Endodermal cell (in vitro differentiated cells): ENCODE measurements around the gene DNAH1. TPM values are rescaled to one million over a fixed set of nuclear protein-coding genes. Genes with fewer than 3 reads are reported as not detected.

Source experiments
- DNase-seq: peaks from one replicate; pipeline ENCODE4 v3.0.0-alpha.2; 2017
- H3K27ac ChIP-seq: 2 replicates; pipeline ENCODE4 v1.5.1; 2013; ENCODE audit warnings: mild to moderate bottlenecking, low read depth, low read length, moderate library complexity
- H3K27me3 ChIP-seq: 2 replicates; pipeline ENCODE4 v1.6.1; 2013; ENCODE audit warnings: mild to moderate bottlenecking, low read length, moderate library complexity; ENCODE audit not compliant: insufficient read depth, control insufficient read depth, poor library complexity, severe bottlenecking
- H3K36me3 ChIP-seq: 2 replicates; pipeline ENCODE4 v1.7.0; 2013; ENCODE audit warnings: mild to moderate bottlenecking, low read length, moderate library complexity; ENCODE audit not compliant: control insufficient read depth, insufficient read depth
- H3K4me1 ChIP-seq: one replicate; pipeline ENCODE4 v1.7.0; 2013; ENCODE audit warnings: low read length; ENCODE audit not compliant: control insufficient read depth, insufficient read depth
- H3K4me3 ChIP-seq: 2 replicates; pipeline ENCODE4 v1.5.1; 2013; ENCODE audit warnings: mild to moderate bottlenecking, low read length, moderate library complexity
- H3K9ac ChIP-seq: 2 replicates; pipeline ENCODE4 v1.6.1; 2013; ENCODE audit warnings: mild to moderate bottlenecking, low read length, moderate library complexity; ENCODE audit not compliant: poor library complexity, severe bottlenecking; ENCODE audit errors: extremely low read depth
- H3K9me3 ChIP-seq: 2 replicates; pipeline ENCODE4 v1.6.1; 2013; ENCODE audit warnings: mild to moderate bottlenecking, low read length, moderate library complexity; ENCODE audit not compliant: control insufficient read depth
- H3K27ac Mint-ChIP-seq: 2 replicates; pipeline ENCODE4 v1.8.0; 2020; ENCODE audit warnings: mixed read lengths
- H3K27me3 Mint-ChIP-seq: 2 replicates; pipeline ENCODE4 v1.8.0; 2021; ENCODE audit warnings: mild to moderate bottlenecking, mixed read lengths; ENCODE audit not compliant: insufficient read depth
- H3K36me3 Mint-ChIP-seq: 2 replicates; pipeline ENCODE4 v1.8.0; 2020; ENCODE audit warnings: low read depth, mixed read lengths
- H3K4me1 Mint-ChIP-seq: 2 replicates; pipeline ENCODE4 v1.8.0; 2020; ENCODE audit warnings: mixed read lengths
- H3K4me3 Mint-ChIP-seq: 2 replicates; pipeline ENCODE4 v1.8.0; 2020; ENCODE audit warnings: mild to moderate bottlenecking, moderate library complexity, mixed read lengths
- H3K9me3 Mint-ChIP-seq: 2 replicates; pipeline ENCODE4 v1.8.0; 2020; ENCODE audit warnings: mild to moderate bottlenecking, mixed read lengths
- CTCF ChIP-seq: fragments of 200-600 bp; sonication (generic); conservative IDR thresholded peaks from 2 replicates; pipeline ENCODE4 v1.5.0; 2021; ENCODE audit warnings: antibody characterized with exemption, mild to moderate bottlenecking
- WGBS, 2 experiments: methylation state at CpG; one replicate each; pipeline versions ENCODE4 v1.1.5 to v1.1.7; 2013; ENCODE audit warnings: missing lambda C conversion rate in 2 of 2, mixed read lengths in 1 of 2; ENCODE audit not compliant: insufficient coverage in 1 of 2, insufficient read length in 1 of 2; 5-methylcytosine and 5-hydroxymethylcytosine counted together
- total RNA-seq, 2 donors: library from RNA; stranded (reverse); fragmentation: NEBNext Ultra II Directional in 1 of 2; extraction: Animal tissue kit (Norgen Biotek cat#: 25700) in 1 of 2; gene quantifications; 2 replicates in 1 of 2; 3 replicates in 1 of 2; pipeline ENCODE4 v1.2.1, GENCODE V29; 2021

The DNAH1 gene
- total RNA-seq, 2 donors from 2014 or later = 4.9 to 5.5 TPM

DNA sequence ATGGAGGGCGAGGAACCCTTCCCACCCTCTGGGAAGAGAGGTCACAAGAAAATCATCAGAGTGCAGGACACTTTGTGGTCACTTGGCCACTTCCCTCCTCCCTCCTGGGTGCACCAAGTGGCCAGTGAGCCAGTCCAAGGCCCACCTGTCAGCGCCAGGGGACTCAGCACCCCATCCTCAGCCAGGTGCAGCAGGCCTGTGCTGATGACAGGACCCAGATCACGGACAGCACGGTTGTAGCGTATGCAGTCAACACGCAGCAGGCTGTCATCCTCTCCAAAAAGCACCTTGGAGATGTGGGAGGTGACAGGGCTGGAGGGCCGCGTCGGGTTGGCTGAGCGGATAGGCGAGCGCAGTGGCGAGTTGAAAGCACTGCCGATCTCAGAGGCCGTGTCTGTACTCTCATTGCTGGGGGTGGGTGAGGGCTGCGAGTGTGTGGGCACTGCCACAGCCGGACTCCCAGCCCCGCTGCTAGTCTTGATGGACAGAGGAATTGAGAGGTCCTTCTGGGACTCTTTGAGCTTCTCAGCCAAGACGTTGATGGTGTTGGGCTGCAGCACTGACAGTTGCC lies 87.2 kb downstream of the DNAH1 start:
- no peak overlapping the region for H3K27ac ChIP-seq
- H3K4me3 ChIP-seq = no peak overlapping the region
- Mint-ChIP-seq H3K36me3 (peaks cover 59% of the 10 kb centered on the region), H3K4me1 (peaks cover 8% of the 10 kb centered on the region), H3K9me3 (no peaks in the 10 kb centered on the region), H3K4me3 (no peak overlapping the region), H3K27me3 (no peaks in the 10 kb centered on the region), H3K27ac (no peak overlapping the region)
- H3K4me1 ChIP-seq = no peaks in the 10 kb centered on the region
- H3K9ac ChIP-seq = no peak overlapping the region
- TF ChIP-seq CTCF = no peak
- H3K9me3 ChIP-seq = no peaks in the 10 kb centered on the region
- H3K36me3 ChIP-seq = peaks cover 79% of the 10 kb centered on the region
- DNase-seq = no peak
- no peaks in the 10 kb centered on the region for H3K27me3 ChIP-seq
- 92 to 99% methylated on average over 10 to 19 of the region's 19 CpGs for WGBS, 2 experiments

- H3K36me3 Mint-ChIP-seq = peaks cover 62% of the 10 kb centered on the region
- no peak overlapping the region for H3K27ac ChIP-seq
These were observed 87.8 kb downstream of the DNAH1 start for GRCh38 chr3:52403955-52404354.

GRCh38 chr3:52404391-52404790 lies 88.3 kb downstream of the DNAH1 start:
- Histone ChIP-seq H3K4me3 (no peak overlapping the region), H3K27me3 (no peaks in the 10 kb centered on the region), H3K9ac (no peak overlapping the region), H3K36me3 (peaks cover 83% of the 10 kb centered on the region), H3K9me3 (no peaks in the 10 kb centered on the region), H3K27ac (no peak overlapping the region), H3K4me1 (no peaks in the 10 kb centered on the region)
- Mint-ChIP-seq H3K27me3 (no peaks in the 10 kb centered on the region), H3K9me3 (no peaks in the 10 kb centered on the region), H3K36me3 (peaks cover 62% of the 10 kb centered on the region), H3K4me3 (no peak overlapping the region), H3K27ac (no peak overlapping the region), H3K4me1 (peaks cover 12% of the 10 kb centered on the region)
- no peak for TF ChIP-seq CTCF
- WGBS, 2 experiments = 89 to 96% methylated on average over 3 to 10 of the region's 10 CpGs
- no peak for DNase-seq

More at GRCh38 chr3:52403955-52404354, 87.8 kb downstream of the DNAH1 start:
- H3K27me3 ChIP-seq = no peaks in the 10 kb centered on the region
- Mint-ChIP-seq H3K27me3 (no peaks in the 10 kb centered on the region), H3K4me1 (peaks cover 8% of the 10 kb centered on the region), H3K27ac (no peak overlapping the region), H3K4me3 (no peak overlapping the region), H3K9me3 (no peaks in the 10 kb centered on the region)
- H3K9me3 ChIP-seq = no peaks in the 10 kb centered on the region
- TF ChIP-seq CTCF = no peak
- WGBS, 2 experiments = 86 to 92% methylated on average over 2 to 3 of the region's 3 CpGs
- no peak overlapping the region for H3K9ac ChIP-seq
- no peak for DNase-seq
- no peaks in the 10 kb centered on the region for H3K4me1 ChIP-seq
- H3K36me3 ChIP-seq = peaks cover 83% of the 10 kb centered on the region
- H3K4me3 ChIP-seq = no peak overlapping the region
